Measurements from ENCODE around the gene ZNF438.

The ZNF438 gene

GRCh38 chr10:30847642-30848041 lies 184.0 kb downstream of the ZNF438 start:
- no peak for TF ChIP-seq POLR2A (IDR thresholded peaks at IDR 0.05; ENCODE audit: low read depth, low read length)
- DNase-seq (ENCODE audit: insufficient read length, low spot score) (no peak), FAIRE-seq (no peak)

- FAIRE-seq (no peak), DNase-seq (ENCODE audit: insufficient read length, low spot score) (no peak)
- no peak for TF ChIP-seq POLR2A (IDR thresholded peaks at IDR 0.05; ENCODE audit: low read depth, low read length)
These were observed 184.5 kb downstream of the ZNF438 start for GRCh38 chr10:30847199-30847598.

GRCh38 chr10:30846710-30847109 lies 185.0 kb downstream of the ZNF438 start:
- FAIRE-seq = no peak
- no peak for TF ChIP-seq POLR2A (IDR thresholded peaks at IDR 0.05; ENCODE audit: low read depth, low read length)

GRCh38 chr10:30842894-30843293 lies 188.8 kb downstream of the ZNF438 start:
- FAIRE-seq (no peak), DNase-seq (ENCODE audit: insufficient read length, low spot score) (no peak)
- TF ChIP-seq POLR2A (IDR thresholded peaks at IDR 0.05; ENCODE audit: low read depth, low read length) = no peak

More at GRCh38 chr10:30846710-30847109, 185.0 kb downstream of the ZNF438 start:
- DNase-seq (ENCODE audit: insufficient read length, low spot score) = no peak

- DNase-seq (ENCODE audit: insufficient read length, low spot score) (no peak), FAIRE-seq (no peak)
- no peak for TF ChIP-seq POLR2A (IDR thresholded peaks at IDR 0.05; ENCODE audit: low read depth, low read length)
These were observed 189.5 kb downstream of the ZNF438 start for GRCh38 chr10:30842185-30842584.

- no peak for FAIRE-seq
- TF ChIP-seq POLR2A (IDR thresholded peaks at IDR 0.05; ENCODE audit: low read depth, low read length) = no peak
- no peak for DNase-seq (ENCODE audit: insufficient read length, low spot score)
These were observed 191.1 kb downstream of the ZNF438 start for GRCh38 chr10:30840395-30841050.

GRCh38 chr10:30839652-30840051 lies 192.0 kb downstream of the ZNF438 start:
- no peak for TF ChIP-seq POLR2A (IDR thresholded peaks at IDR 0.05; ENCODE audit: low read depth, low read length)
- FAIRE-seq (no peak), DNase-seq (ENCODE audit: insufficient read length, low spot score) (no peak)

- no peak for TF ChIP-seq POLR2A (IDR thresholded peaks at IDR 0.05; ENCODE audit: low read depth, low read length)
- DNase-seq (ENCODE audit: insufficient read length, low spot score) = no peak
- no peak for FAIRE-seq
These were observed 195.3 kb downstream of the ZNF438 start for GRCh38 chr10:30836406-30836805.

- no peak for FAIRE-seq
- no peak for TF ChIP-seq POLR2A (IDR thresholded peaks at IDR 0.05; ENCODE audit: low read depth, low read length)
- DNase-seq (ENCODE audit: insufficient read length, low spot score) = no peak
These were observed 196.5 kb downstream of the ZNF438 start for GRCh38 chr10:30835146-30835545.

- no peak for DNase-seq (ENCODE audit: insufficient read length, low spot score)
- TF ChIP-seq POLR2A (IDR thresholded peaks at IDR 0.05; ENCODE audit: low read depth, low read length) = no peak
- no peak for FAIRE-seq
These were observed 197.0 kb downstream of the ZNF438 start for GRCh38 chr10:30834651-30835050.

- no peak for TF ChIP-seq POLR2A (IDR thresholded peaks at IDR 0.05; ENCODE audit: low read depth, low read length)
- FAIRE-seq (no peak), DNase-seq (ENCODE audit: insufficient read length, low spot score) (no peak)
These were observed 197.5 kb downstream of the ZNF438 start for GRCh38 chr10:30834153-30834552.

GRCh38 chr10:30833628-30833970 lies 198.1 kb downstream of the ZNF438 start:
- no peak for DNase-seq (ENCODE audit: insufficient read length, low spot score)
- no peak for FAIRE-seq
- no peak for TF ChIP-seq POLR2A (IDR thresholded peaks at IDR 0.05; ENCODE audit: low read depth, low read length)

GRCh38 chr10:30832749-30833627 lies 198.7 kb downstream of the ZNF438 start:
- no peak for TF ChIP-seq POLR2A (IDR thresholded peaks at IDR 0.05; ENCODE audit: low read depth, low read length)
- no peak for DNase-seq (ENCODE audit: insufficient read length, low spot score)
- no peak for FAIRE-seq

- DNase-seq (ENCODE audit: insufficient read length, low spot score) (no peak), FAIRE-seq (no peak)
- TF ChIP-seq POLR2A (IDR thresholded peaks at IDR 0.05; ENCODE audit: low read depth, low read length) = no peak
These were observed 199.5 kb downstream of the ZNF438 start for GRCh38 chr10:30832001-30832748.
